ENCODE measurements around the gene SLC6A20.

GRCh38 chr3:45705839-45706808 lies 90.2 kb downstream of the SLC6A20 start:
- no peak for TF ChIP-seq CTCF (CRISPR knock-in tag; IDR thresholded peaks at IDR 0.05)
- TF ChIP-seq HNF4G (IDR thresholded peaks at IDR 0.05; ENCODE audit: borderline replicate concordance, low read depth, low read length): no peak
- TF ChIP-seq HNF4G (CRISPR knock-in tag; IDR thresholded peaks at IDR 0.05; ENCODE audit: borderline replicate concordance, low read depth): no peak
- TF ChIP-seq ZBTB49 (CRISPR knock-in tag; IDR thresholded peaks at IDR 0.05; ENCODE audit: borderline replicate concordance): no peak
- no peak for TF ChIP-seq JUN (CRISPR knock-in tag; IDR thresholded peaks at IDR 0.05)
- TF ChIP-seq THAP11 (CRISPR knock-in tag; IDR thresholded peaks at IDR 0.05): no peak
- no peak for TF ChIP-seq DPF2 (CRISPR knock-in tag; IDR thresholded peaks at IDR 0.05; ENCODE audit: borderline replicate concordance, low read depth)
- no peak for TF ChIP-seq ZSCAN30 (CRISPR knock-in tag; IDR thresholded peaks at IDR 0.05)
- no peak for TF ChIP-seq ZNF510 (CRISPR knock-in tag; IDR thresholded peaks at IDR 0.05; ENCODE audit: low read depth)
- TF ChIP-seq HNRNPL (IDR thresholded peaks at IDR 0.05; ENCODE audit: low read depth, low read length): no peak
- TF ChIP-seq MAX (IDR thresholded peaks at IDR 0.05): no peak
- TF ChIP-seq ZNF343 (CRISPR knock-in tag; IDR thresholded peaks at IDR 0.05): no peak
- no peak for TF ChIP-seq JUND (CRISPR knock-in tag; IDR thresholded peaks at IDR 0.05)
